Measurements from ENCODE around the gene ALDH1L2. TPM values are rescaled to one million over a fixed set of nuclear protein-coding genes. Genes with fewer than 3 reads are reported as not detected.
A peak's percentile ranks its signal among the peaks of the same experiment; 100 is the strongest.

Gene ALDH1L2
- total and polyA plus RNA-seq, 4 donors: 1.6 to 35.2 (median 10.3) TPM

GRCh38 chr12:105072888-105073488 lies 11.3 kb downstream of the ALDH1L2 start:
- H3K4me1 ChIP-seq (ENCODE audit: control insufficient read depth in 1 of 2, insufficient read depth in 2 of 2, low read length in 2 of 2): peaks cover 0 to 2% of the 10 kb centered on the region in 2 donors
- H3K4me3 ChIP-seq (ENCODE audit: low read length in 2 of 2): no peak overlapping the region
- 96 to 97% methylated on average over 6 of the region's 6 CpGs for WGBS, 2 donors
- H3K27ac ChIP-seq (ENCODE audit: low read depth in 1 of 2, low read length in 2 of 2): no peak overlapping the region
- DNase-seq (no peak), ATAC-seq (ENCODE audit: low FRiP score) (no peak)
- no peaks in the 10 kb centered on the region for H3K27me3 ChIP-seq (ENCODE audit: control insufficient read depth in 1 of 2, insufficient read depth in 2 of 2, low read length in 1 of 2)
- H3K36me3 ChIP-seq (ENCODE audit: control insufficient read depth in 1 of 2, insufficient read depth in 2 of 2, low read length in 1 of 2): peaks cover 0 to 3% of the 10 kb centered on the region in 2 donors
- H3K9me3 ChIP-seq (ENCODE audit: control insufficient read depth, low read length): no peaks in the 10 kb centered on the region
- intact Hi-C loops (cut with DNase I): no loop called here

- DNase-seq: no peak
- Histone ChIP-seq H3K4me1 (ENCODE audit: control insufficient read depth in 1 of 2, insufficient read depth in 2 of 2, low read length in 2 of 2) (peaks cover 0 to 2% of the 10 kb centered on the region in 2 donors), H3K4me3 (ENCODE audit: low read length in 2 of 2) (no peak overlapping the region), H3K9me3 (ENCODE audit: control insufficient read depth, low read length) (no peaks in the 10 kb centered on the region), H3K27ac (ENCODE audit: low read depth in 1 of 2, low read length in 2 of 2) (no peak overlapping the region), H3K36me3 (ENCODE audit: control insufficient read depth in 1 of 2, insufficient read depth in 2 of 2, low read length in 1 of 2) (peaks cover 2 to 3% of the 10 kb centered on the region in 2 donors), H3K27me3 (ENCODE audit: control insufficient read depth in 1 of 2, insufficient read depth in 2 of 2, low read length in 1 of 2) (no peaks in the 10 kb centered on the region)
- intact Hi-C loops (cut with DNase I): no loop called here
- ATAC-seq (ENCODE audit: low FRiP score): no peak
- WGBS, 2 donors: 97 to 99% methylated on average over 3 of the region's 3 CpGs
Observed at GRCh38 chr12:105071981-105072380, 12.3 kb downstream of the ALDH1L2 start.

- no peak for ATAC-seq (ENCODE audit: low FRiP score)
- intact Hi-C loops (cut with DNase I): no loop called here
- DNase-seq: no peak
- no peak overlapping the region for H3K4me3 ChIP-seq (ENCODE audit: low read length in 2 of 2)
- no peaks in the 10 kb centered on the region for H3K27me3 ChIP-seq (ENCODE audit: control insufficient read depth in 1 of 2, insufficient read depth in 2 of 2, low read length in 1 of 2)
- H3K4me1 ChIP-seq (ENCODE audit: control insufficient read depth in 1 of 2, insufficient read depth in 2 of 2, low read length in 2 of 2): no peaks in the 10 kb centered on the region
- H3K36me3 ChIP-seq (ENCODE audit: control insufficient read depth in 1 of 2, insufficient read depth in 2 of 2, low read length in 1 of 2): peaks cover 2 to 3% of the 10 kb centered on the region in 2 donors
- H3K27ac ChIP-seq (ENCODE audit: low read depth in 1 of 2, low read length in 2 of 2): no peak overlapping the region
- no peaks in the 10 kb centered on the region for H3K9me3 ChIP-seq (ENCODE audit: control insufficient read depth, low read length)
- WGBS, 2 donors: 65 to 86% methylated on average over 4 of the region's 4 CpGs
Observed at GRCh38 chr12:105069936-105070702, 14.1 kb downstream of the ALDH1L2 start.

DNA sequence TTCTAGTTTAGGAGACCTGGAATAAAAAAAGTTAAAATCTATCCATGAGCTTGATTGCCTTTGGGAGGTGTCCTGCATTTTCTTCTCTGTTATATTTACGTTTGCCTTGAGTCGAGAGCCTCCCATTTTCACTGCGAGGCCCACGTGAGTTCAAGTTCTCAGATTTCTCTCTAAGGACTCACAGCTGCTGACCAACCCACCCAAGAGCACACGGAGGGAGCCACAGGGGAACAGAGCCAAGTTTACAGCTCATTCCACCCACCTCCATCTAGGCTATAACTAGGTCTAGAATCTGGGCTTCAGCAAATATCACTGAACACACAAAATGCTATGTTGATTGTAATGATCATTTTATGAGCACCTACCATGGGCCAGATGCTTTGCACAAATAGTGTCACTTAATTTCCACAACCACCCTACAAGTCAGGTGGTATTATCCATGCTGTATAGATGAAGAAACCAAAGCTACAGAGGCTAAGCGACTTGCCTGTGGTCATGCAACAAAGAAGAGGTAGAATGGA lies 16.7 kb downstream of the ALDH1L2 start:
- ATAC-seq (ENCODE audit: low FRiP score): no peak
- intact Hi-C loops (cut with DNase I): no loop called here
- H3K27ac ChIP-seq (ENCODE audit: low read depth in 1 of 2, low read length in 2 of 2): no peak overlapping the region
- H3K4me3 ChIP-seq (ENCODE audit: low read length in 2 of 2): no peak overlapping the region
- whole genome bisulfite sequencing, 2 donors: 51 to 57% methylated on average over 6 of the region's 6 CpGs
- H3K36me3 ChIP-seq (ENCODE audit: control insufficient read depth in 1 of 2, insufficient read depth in 2 of 2, low read length in 1 of 2): peaks cover 1 to 2% of the 10 kb centered on the region in 2 donors
- H3K4me1 ChIP-seq (ENCODE audit: control insufficient read depth in 1 of 2, insufficient read depth in 2 of 2, low read length in 2 of 2): no peaks in the 10 kb centered on the region
- H3K27me3 ChIP-seq (ENCODE audit: control insufficient read depth in 1 of 2, insufficient read depth in 2 of 2, low read length in 1 of 2): no peaks in the 10 kb centered on the region
- H3K9me3 ChIP-seq (ENCODE audit: control insufficient read depth, low read length): no peaks in the 10 kb centered on the region
- DNase-seq: no peak

DNA sequence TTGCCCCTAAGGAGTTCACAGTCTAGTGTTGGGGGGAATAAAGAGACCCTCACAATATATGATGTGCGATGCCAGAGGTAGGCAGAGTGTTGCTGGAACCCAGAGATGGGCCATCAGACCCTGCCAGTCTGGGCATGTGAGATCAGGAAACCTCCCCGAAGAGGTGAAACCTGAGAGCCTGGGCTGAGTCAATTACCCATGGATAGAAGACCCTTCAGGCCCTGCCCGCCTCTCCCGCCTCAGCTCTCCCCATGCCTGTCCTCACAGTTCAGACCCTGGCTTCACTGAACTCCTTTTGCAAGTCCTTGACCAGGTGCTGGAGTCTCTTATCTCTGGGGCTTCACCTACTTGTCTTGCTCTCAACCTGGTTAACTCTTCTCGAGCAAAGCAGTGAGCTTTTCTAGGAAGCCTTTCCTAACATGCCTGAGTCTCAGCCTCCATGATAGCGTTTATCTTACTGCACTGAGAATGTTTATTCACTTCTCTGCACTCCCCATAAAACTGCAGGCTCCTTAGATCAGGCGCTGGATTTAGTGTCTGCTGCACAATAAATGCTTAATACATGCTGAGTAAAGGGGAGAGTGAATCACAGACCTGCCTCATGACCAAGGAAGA lies 19.6 kb downstream of the ALDH1L2 start:
- Histone ChIP-seq H3K27me3 (ENCODE audit: control insufficient read depth in 1 of 2, insufficient read depth in 2 of 2, low read length in 1 of 2) (no peaks in the 10 kb centered on the region), H3K4me3 (ENCODE audit: low read length in 2 of 2) (no peak overlapping the region), H3K9me3 (ENCODE audit: control insufficient read depth, low read length) (no peaks in the 10 kb centered on the region), H3K36me3 (ENCODE audit: control insufficient read depth in 1 of 2, insufficient read depth in 2 of 2, low read length in 1 of 2) (peaks cover 5 to 15% of the 10 kb centered on the region in 2 donors), H3K4me1 (ENCODE audit: control insufficient read depth in 1 of 2, insufficient read depth in 2 of 2, low read length in 2 of 2) (no peaks in the 10 kb centered on the region), H3K27ac (ENCODE audit: low read depth in 1 of 2, low read length in 2 of 2) (no peak overlapping the region)
- intact Hi-C loops (cut with DNase I): no loop called here
- 76 to 77% methylated on average over 7 of the region's 7 CpGs for WGBS, 2 donors
- DNase-seq (no peak), ATAC-seq (ENCODE audit: low FRiP score) (no peak)

DNA sequence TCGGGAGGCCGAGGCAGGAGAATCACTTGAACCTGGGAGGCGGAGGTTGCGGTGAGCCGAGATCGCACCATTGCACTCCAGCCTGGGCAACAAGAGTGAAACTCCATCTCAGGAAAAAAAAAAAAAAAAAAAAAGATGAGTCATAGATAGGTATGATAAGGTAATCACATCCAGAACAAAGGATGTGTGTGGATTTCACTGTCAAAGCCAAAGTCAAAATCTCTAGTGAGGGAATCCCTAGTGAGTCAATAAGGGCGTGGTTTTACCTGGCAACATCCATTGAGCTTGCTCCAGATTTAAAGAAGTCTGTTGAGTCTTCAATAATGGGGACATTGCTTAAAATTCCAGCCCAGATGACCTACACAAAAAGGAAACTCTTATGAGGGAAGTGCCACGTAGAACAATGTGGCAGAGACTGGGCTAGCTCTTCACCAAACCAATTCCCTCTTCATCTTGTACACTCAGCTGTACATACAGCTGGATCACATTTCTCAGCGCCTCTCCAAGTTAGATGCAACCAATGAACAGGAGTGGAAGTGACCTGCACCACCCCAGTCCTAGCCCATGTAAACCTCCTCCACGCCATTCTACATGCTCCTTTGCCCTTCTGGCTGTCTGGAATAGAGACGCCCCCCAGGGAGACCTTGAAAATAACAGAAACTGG lies 23.4 kb downstream of the ALDH1L2 start:
- H3K4me1 ChIP-seq (ENCODE audit: control insufficient read depth in 1 of 2, insufficient read depth in 2 of 2, low read length in 2 of 2): no peaks in the 10 kb centered on the region
- 88 to 90% methylated on average over 9 to 11 of the region's 11 CpGs for WGBS, 2 donors
- H3K9me3 ChIP-seq (ENCODE audit: control insufficient read depth, low read length): no peaks in the 10 kb centered on the region
- no peak overlapping the region for H3K4me3 ChIP-seq (ENCODE audit: low read length in 2 of 2)
- no peak overlapping the region for H3K27ac ChIP-seq (ENCODE audit: low read depth in 1 of 2, low read length in 2 of 2)
- intact Hi-C loops (cut with DNase I): no loop called here
- H3K27me3 ChIP-seq (ENCODE audit: control insufficient read depth in 1 of 2, insufficient read depth in 2 of 2, low read length in 1 of 2): no peaks in the 10 kb centered on the region
- peaks cover 4 to 12% of the 10 kb centered on the region in 2 donors for H3K36me3 ChIP-seq (ENCODE audit: control insufficient read depth in 1 of 2, insufficient read depth in 2 of 2, low read length in 1 of 2)
- ATAC-seq (ENCODE audit: low FRiP score): no peak
- no peak for DNase-seq

- Histone ChIP-seq H3K27me3 (ENCODE audit: control insufficient read depth in 1 of 2, insufficient read depth in 2 of 2, low read length in 1 of 2) (no peaks in the 10 kb centered on the region), H3K4me3 (ENCODE audit: low read length in 2 of 2) (no peak overlapping the region), H3K36me3 (ENCODE audit: control insufficient read depth in 1 of 2, insufficient read depth in 2 of 2, low read length in 1 of 2) (peaks cover 4 to 16% of the 10 kb centered on the region in 2 donors), H3K4me1 (ENCODE audit: control insufficient read depth in 1 of 2, insufficient read depth in 2 of 2, low read length in 2 of 2) (no peaks in the 10 kb centered on the region), H3K9me3 (ENCODE audit: control insufficient read depth, low read length) (peaks cover 2% of the 10 kb centered on the region), H3K27ac (ENCODE audit: low read depth in 1 of 2, low read length in 2 of 2) (no peak overlapping the region)
- no peak for DNase-seq
- intact Hi-C loops (cut with DNase I): no loop called here
- ATAC-seq (ENCODE audit: low FRiP score): no peak
- 90% methylated on average over 2 of the region's 2 CpGs for WGBS, 2 donors
Observed at GRCh38 chr12:105057174-105057573, 27.1 kb downstream of the ALDH1L2 start.

DNA sequence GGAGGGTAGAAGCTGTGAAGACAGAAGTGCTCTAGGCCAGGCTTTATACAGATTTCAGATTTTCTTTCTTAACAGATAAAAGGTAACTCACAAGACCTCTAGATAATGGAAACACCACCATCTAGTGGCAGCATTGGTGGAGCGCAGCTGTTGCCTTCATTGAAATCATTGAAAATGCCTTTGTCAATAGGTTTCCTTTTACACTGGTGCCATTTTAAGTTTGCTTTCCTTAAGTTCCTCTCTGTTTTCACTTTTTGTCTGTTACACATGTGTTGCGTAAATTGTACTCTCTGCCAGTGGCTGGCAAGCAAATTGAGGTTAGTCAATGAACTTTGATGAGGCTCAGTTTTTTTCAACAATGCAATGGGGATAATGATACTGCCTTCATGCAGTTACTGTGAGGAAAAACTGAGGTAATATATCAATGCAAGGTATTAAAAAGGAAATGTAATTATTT lies 31.1 kb downstream of the ALDH1L2 start:
- DNase-seq (peak; percentile 75 to 80), ATAC-seq (ENCODE audit: low FRiP score) (peak; percentile 88)
- WGBS, 2 donors: 9 to 16% methylated on average over 2 of the region's 2 CpGs
- Histone ChIP-seq H3K36me3 (ENCODE audit: control insufficient read depth in 1 of 2, insufficient read depth in 2 of 2, low read length in 1 of 2) (peaks cover 3% of the 10 kb centered on the region in 2 donors), H3K9me3 (ENCODE audit: control insufficient read depth, low read length) (peaks cover 2% of the 10 kb centered on the region), H3K4me3 (ENCODE audit: low read length in 2 of 2) (no peak overlapping the region), H3K27ac (ENCODE audit: low read depth in 1 of 2, low read length in 2 of 2) (no peak overlapping the region), H3K27me3 (ENCODE audit: control insufficient read depth in 1 of 2, insufficient read depth in 2 of 2, low read length in 1 of 2) (no peaks in the 10 kb centered on the region), H3K4me1 (ENCODE audit: control insufficient read depth in 1 of 2, insufficient read depth in 2 of 2, low read length in 2 of 2) (no peaks in the 10 kb centered on the region)
- intact Hi-C loops (cut with DNase I): loop anchor here (2.0 to 5.0 kb wide), 4 partner anchors 181 to 671 kb away; no protein-coding TSS in a partner anchor

Measured in aorta (tissue), 5 donors.